Progenitor cell of endocrine pancreas (in vitro differentiated cells): ENCODE results near the gene CTNND1. TPM values are rescaled to one million over a fixed set of nuclear protein-coding genes. Genes with fewer than 3 reads are reported as not detected.

Experiments used
- DNase-seq: peaks from one replicate; pipeline ENCODE4 v3.0.0; 2021; ENCODE audit warnings: low spot score; ENCODE audit not compliant: unreplicated experiment
- H3K27ac Mint-ChIP-seq: 2 replicates; pipeline ENCODE4 v1.8.0; 2021; ENCODE audit warnings: mild to moderate bottlenecking, moderate library complexity, mixed read lengths
- H3K27me3 Mint-ChIP-seq: 2 replicates; pipeline ENCODE4 v1.8.0; 2021; ENCODE audit warnings: mixed read lengths
- H3K36me3 Mint-ChIP-seq: 2 replicates; pipeline ENCODE4 v1.8.0; 2022; ENCODE audit warnings: mixed read lengths; ENCODE audit not compliant: insufficient read depth
- H3K4me1 Mint-ChIP-seq: 2 replicates; pipeline ENCODE4 v1.8.0; 2021; ENCODE audit warnings: low read depth, mixed read lengths
- H3K4me3 Mint-ChIP-seq: 2 replicates; pipeline ENCODE4 v1.8.0; 2021; ENCODE audit warnings: low read depth, mild to moderate bottlenecking, moderate library complexity, mixed read lengths
- H3K9me3 Mint-ChIP-seq: 2 replicates; pipeline ENCODE4 v1.8.0; 2021; ENCODE audit warnings: low read depth, mixed read lengths
- total RNA-seq: library from RNA; stranded (reverse); gene quantifications from 2 replicates; pipeline ENCODE4 v1.2.1, GENCODE V29; 2021
- TF ChIP-seq, protein P1 (sequence below): fragments of 200-600 bp; sonication (generic); IDR thresholded peaks from one replicate; pipeline ENCODE4 v1.5.0; 2021; ENCODE audit warnings: antibody characterized with exemption, mild to moderate bottlenecking; ENCODE audit not compliant: unreplicated experiment

Gene CTNND1
- total RNA-seq, 1 donor from 2014 or later = 367 TPM

DNA sequence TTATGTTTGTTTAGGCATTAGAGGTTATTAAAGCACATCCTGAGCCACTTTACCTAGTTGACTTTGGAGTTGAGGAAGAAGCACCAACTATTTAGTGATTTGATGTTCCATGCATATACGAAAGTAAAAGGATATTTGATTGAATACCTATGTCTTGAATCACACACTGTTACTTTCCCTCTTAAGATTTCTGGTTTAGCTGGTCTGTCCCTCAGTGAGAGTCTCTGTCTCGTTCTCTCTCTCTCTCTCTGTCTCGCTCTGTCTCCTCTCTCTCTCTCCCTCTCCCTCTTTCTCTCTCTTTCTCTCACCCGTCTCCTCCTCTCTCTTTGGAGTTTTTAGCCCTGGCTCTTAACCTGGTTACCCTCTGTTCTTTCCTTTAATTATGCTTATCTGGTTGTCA, 11.0 kb downstream of the CTNND1 start:
- TF ChIP-seq, protein P1, sequence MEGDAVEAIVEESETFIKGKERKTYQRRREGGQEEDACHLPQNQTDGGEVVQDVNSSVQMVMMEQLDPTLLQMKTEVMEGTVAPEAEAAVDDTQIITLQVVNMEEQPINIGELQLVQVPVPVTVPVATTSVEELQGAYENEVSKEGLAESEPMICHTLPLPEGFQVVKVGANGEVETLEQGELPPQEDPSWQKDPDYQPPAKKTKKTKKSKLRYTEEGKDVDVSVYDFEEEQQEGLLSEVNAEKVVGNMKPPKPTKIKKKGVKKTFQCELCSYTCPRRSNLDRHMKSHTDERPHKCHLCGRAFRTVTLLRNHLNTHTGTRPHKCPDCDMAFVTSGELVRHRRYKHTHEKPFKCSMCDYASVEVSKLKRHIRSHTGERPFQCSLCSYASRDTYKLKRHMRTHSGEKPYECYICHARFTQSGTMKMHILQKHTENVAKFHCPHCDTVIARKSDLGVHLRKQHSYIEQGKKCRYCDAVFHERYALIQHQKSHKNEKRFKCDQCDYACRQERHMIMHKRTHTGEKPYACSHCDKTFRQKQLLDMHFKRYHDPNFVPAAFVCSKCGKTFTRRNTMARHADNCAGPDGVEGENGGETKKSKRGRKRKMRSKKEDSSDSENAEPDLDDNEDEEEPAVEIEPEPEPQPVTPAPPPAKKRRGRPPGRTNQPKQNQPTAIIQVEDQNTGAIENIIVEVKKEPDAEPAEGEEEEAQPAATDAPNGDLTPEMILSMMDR = no peak
- H3K9me3 Mint-ChIP-seq = peaks cover 5% of the 10 kb centered on the region
- H3K27me3 Mint-ChIP-seq = no peaks in the 10 kb centered on the region
- H3K4me3 Mint-ChIP-seq = no peak overlapping the region
- H3K4me1 Mint-ChIP-seq = peaks cover 55% of the 10 kb centered on the region
- no peak for DNase-seq
- H3K36me3 Mint-ChIP-seq = peaks cover 24% of the 10 kb centered on the region
- H3K27ac Mint-ChIP-seq = peak overlapping the region; percentile 85

DNA sequence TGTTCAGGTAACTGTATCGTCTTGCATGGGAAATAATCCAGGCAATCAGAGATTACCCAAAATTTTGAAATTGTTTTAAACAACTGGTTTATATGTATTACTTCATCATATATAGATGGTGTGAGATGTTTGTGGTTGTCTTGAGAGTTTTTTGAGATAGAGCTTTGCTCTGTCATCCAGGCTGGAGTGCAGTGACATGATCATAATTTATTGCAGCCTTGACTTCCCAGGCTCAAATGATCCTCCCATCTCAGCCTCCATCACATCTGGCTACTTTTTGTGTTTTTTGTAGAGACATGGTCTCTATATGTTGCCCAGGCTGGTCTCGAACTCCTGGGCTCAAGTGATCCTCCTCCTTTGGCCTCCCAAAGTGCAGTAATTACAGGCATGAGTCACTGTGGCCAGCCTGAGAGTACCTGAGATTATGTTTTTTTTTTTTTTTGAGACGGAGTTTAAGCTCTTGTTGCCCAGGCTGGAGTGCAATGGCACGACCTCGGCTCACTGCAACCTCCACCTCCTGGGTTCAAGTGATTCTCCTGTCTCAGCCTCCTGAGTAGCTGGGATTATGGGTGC, 11.5 kb downstream of the CTNND1 start:
- H3K4me3 Mint-ChIP-seq = no peak overlapping the region
- H3K27ac Mint-ChIP-seq = peak overlapping the region; percentile 85
- H3K9me3 Mint-ChIP-seq = peaks cover 5% of the 10 kb centered on the region
- no peaks in the 10 kb centered on the region for H3K27me3 Mint-ChIP-seq
- peaks cover 58% of the 10 kb centered on the region for H3K4me1 Mint-ChIP-seq
- TF ChIP-seq, protein P1 = no peak
- peaks cover 22% of the 10 kb centered on the region for H3K36me3 Mint-ChIP-seq
- DNase-seq = no peak

DNA sequence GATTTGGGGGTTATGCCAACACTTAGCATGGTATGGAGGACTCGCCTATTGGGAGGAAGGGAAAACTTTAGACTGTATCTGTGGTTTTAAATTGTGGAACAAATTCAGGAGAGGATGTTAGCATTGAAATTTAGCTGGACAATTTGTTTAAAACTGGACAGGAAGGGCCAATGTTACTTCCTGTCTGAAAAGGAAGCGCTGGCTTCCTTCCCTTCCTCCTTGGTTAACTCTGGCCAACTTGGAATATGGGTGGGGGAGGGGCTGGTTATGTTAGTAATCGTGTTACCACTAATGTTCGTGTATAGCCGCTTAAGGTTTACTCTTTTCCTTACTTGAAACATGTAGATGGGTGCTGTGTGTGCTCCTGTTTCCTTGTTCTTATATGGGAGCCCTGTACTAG, 13.9 kb downstream of the CTNND1 start:
- Mint-ChIP-seq H3K36me3 (peaks cover 15% of the 10 kb centered on the region), H3K27me3 (no peaks in the 10 kb centered on the region), H3K27ac (peak overlapping the region; percentile 98), H3K4me3 (peak overlapping the region; percentile 56), H3K4me1 (peaks cover 76% of the 10 kb centered on the region), H3K9me3 (no peaks in the 10 kb centered on the region)
- no peak for DNase-seq
- TF ChIP-seq, protein P1 = no peak

DNA sequence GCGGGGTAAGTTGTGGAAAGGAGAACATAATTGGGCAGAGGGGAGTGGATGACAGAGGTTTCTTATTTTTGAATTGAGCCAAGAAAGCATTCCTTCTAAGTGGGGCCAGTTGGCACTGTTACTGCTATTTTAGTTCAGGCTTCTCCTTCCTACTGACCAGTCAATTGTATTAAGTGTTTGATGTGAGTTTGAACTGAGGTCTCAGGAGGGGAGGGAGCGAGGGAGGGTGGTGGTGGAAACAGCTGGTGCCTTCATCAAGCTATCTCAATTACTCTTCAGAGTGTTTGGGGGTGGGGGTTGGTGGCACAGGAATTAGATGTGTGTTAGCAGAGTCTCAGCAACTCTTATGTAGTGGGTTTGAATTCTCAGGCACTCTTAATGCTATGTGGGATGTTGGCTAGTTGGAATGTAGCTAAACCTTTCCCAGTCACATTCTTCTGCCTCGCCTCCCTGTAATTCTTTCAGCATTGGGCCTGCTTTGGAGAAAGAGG, 14.5 kb downstream of the CTNND1 start:
- TF ChIP-seq, protein P1 = no peak
- Mint-ChIP-seq H3K4me3 (peak overlapping the region; percentile 56), H3K36me3 (peaks cover 13% of the 10 kb centered on the region), H3K9me3 (no peaks in the 10 kb centered on the region), H3K27me3 (no peaks in the 10 kb centered on the region), H3K4me1 (peaks cover 81% of the 10 kb centered on the region), H3K27ac (peak overlapping the region; percentile 98)
- DNase-seq = no peak

DNA sequence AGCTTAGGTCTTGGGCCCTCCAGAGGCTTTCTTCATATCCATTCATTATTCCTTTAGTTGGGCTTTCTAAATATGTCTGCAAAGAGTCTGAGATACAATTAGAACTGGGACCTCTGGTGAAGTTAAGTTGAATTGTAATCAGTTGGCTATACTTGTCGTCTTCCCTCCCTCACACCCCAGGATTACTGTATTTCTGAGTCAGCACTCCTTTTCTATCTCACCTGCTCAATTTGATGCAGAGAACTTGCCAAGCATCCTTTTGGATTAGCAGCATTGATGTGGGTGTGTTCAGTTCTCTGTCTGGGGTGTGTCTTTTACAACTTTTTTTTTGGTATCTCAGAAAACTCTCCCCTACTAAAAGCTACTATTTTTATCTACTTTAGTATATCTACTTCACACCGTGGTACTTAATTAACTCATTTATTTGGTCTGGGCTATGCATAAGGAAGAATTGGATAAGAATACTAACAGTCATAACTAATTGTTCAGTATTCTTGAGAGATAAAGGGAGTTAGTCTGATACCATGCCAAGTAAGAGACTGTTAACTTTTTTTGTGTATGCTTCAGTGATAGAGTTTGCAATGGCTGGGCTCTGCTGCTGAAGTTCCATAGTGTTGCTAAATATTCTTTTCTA, 15.1 kb downstream of the CTNND1 start:
- peaks cover 85% of the 10 kb centered on the region for H3K4me1 Mint-ChIP-seq
- DNase-seq = no peak
- TF ChIP-seq, protein P1 = no peak
- H3K4me3 Mint-ChIP-seq = peak overlapping the region; percentile 56
- no peaks in the 10 kb centered on the region for H3K9me3 Mint-ChIP-seq
- peak overlapping the region; percentile 98 for H3K27ac Mint-ChIP-seq
- H3K27me3 Mint-ChIP-seq = no peaks in the 10 kb centered on the region
- peaks cover 13% of the 10 kb centered on the region for H3K36me3 Mint-ChIP-seq
